Fibroblast of skin of scalp (primary cell): Measurements from ENCODE around the gene CALML3.
"Not testable (repeated sequence)": the region's sequence is repeated elsewhere in the genome, so short reads cannot be mapped to it uniquely, and the experiment has no call there.

Experiments
- DNase-seq: peaks from one replicate; pipeline ENCODE4 v3.0.0-alpha.2; 2013

CALML3 gene

DNA sequence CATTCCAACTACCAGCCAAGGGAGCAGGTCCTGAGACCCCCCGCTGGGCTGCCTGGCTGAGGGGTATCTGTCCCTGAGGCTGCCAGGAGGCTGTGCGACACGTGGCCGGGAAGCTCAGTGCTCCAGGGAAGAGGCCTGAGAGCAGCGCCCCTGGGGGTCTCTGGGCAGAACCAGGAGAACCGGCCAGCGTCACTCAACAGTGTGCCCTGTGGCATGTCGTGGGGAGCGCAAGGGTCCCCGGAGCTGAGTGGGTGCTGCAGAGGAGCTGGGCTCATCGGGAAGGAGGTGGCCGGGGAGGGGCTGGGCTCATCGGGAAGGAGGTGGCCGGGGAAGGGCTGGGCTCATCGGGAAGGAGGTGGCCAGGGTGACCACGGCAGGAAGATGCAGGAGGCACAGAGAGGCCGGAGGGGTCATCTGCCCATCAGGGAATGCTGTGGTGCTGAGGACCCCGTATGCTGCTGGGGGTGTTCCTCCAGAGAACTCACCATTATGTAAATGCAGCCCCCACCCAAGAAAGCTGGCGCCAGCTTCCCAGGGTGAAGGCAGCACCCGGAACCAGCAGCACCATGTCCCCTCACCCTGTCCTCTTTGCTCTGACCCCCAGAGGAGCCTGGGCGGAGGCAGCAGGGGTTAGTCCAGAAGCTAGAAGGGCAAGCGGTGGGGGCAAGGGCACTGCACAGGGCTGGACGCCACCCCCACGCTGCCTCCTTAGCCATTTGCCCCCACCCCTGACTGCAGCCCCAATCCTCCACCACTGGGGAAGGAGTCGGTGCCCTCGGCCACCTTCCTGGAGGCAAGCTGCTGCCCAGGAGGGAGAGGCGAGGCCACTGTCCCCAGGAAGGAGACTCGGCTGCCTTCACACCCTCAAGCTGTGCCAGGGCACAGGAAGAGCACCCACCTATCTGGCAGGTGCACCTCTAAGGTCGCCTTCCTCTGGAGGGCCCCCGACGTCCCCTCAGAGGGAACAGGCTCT is 33.3 kb downstream of the CALML3 start:
- no peak for DNase-seq

DNA sequence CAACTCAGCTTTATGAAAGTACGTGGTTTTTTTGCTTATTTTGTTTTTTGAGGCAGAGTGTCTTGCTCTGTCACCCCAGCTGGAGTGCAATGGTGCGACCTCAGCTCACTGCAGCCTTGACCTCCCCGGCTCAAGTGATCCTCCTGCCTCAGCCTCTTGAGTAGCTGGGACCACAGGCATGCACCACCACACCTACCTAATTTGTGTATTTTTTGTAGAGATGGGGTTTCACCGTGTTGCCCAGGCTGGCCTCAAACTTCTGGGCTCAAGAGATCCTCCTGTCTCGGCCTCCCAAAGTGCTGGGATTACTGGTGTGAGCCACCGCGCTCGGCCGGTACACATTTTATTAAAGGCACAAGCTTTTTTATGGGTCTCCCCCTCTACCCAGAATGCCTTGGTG is 34.3 kb downstream of the CALML3 start:
- not testable (repeated sequence) for DNase-seq

GRCh38 chr10:5559642-5560141 is 34.9 kb downstream of the CALML3 start:
- DNase-seq, result peak; percentile 87

DNA sequence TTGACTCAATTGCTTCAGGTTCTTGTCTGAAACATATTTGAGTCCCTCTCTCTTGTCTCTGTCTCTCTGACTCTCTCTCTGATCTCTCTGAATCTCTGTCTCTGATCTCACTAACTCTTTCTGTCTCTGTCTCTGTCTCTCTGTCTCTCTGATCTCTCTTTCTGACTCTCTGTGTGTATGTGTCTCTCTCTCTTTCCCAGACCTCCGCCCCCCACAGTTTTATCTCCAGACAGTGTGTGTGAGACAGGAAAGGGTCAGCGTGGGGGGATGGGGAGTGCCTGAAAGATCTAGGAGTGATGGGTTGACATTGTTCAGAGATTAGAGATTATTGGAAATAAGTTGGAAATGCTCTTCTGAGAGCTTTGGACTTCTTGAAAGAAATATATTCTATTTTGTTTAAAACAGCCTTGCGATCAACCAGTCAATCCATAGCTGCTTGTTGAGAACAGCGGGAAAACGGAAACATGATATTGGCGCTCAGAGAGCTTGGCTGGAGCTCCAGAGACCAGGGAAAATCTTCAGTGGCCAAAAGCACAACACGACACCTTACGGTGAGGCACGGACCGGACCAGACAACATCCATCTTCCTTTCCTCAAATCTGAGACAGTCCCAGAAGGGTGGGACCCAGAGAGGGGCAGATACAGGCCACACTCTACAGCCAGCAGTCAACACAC is 35.5 kb downstream of the CALML3 start:
- no peak for DNase-seq

GRCh38 chr10:5560817-5561703 is 36.3 kb downstream of the CALML3 start:
- DNase-seq, result no peak

DNA sequence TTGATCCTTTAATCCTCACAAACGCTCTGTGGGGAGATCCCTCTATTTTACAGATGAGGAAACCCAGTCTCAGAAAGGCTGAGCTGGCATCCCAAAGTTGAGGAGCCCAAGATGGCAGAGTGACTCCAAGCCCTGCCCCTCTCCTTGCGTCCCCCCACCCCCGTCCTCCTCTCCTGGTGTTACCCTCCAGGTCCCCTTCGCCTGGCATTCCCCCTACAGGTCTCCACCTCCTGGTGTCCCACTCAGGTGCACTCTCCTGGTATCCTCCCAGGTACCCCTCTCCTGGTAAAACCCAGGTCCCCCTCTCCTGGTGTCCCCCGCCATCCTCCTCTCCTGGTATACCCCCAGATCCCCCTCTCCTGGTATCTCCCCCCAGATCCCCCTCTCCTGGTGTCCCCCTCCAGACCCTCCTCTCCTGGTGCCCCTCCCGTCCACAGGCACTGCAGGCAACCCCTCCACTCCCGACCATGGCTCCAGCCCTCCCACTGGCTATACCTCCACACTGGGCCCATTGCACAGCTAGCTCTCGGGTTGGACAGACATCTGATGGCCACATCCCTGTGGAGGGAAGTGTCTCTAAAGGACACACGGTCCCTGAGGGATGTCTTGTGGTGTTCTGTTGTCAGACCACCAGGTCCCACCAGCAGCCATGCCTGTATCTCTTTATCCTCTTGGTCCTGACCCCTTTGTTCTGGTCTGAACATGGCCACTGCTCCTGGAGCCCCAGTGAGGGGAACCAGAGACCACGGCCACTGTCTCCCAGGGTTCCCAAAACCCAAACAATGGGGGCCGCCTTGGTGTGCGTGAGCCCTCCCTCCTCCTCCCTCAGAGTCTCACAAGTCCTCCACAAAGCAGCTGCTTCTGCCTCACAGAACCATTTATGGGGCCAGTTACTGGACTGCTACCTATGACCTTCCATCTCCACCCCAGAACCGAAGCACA is 37.2 kb downstream of the CALML3 start:
- no peak for DNase-seq

GRCh38 chr10:5563321-5563961 is 38.7 kb downstream of the CALML3 start:
- peak; percentile 37 for DNase-seq

DNA sequence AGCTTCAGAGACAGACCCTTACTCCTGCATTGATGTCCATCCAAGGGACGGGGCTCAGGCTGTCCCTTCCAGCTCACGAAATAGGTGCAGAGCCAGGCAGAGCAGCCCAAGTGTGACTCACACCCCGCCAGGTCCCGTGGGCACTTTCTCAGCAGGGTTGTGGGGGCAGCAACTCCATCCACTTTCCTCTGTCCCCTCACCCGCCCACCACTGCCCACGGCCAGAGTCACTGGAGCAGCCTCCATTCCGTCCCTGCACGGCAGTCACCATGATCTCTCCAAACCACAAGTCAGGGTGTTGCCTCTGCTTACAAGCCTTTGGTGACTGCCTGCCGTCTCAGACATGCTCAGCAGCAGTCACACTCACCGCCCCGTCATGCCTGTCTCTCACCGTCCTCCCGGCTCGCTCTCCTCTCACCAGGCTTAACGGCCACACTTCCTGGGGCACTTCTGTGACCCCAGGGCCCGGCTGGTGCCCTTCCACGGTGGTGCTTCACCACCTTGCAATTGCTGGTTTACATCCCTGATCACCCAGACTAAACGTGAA is 39.3 kb downstream of the CALML3 start:
- peak; percentile 73 for DNase-seq

- no peak for DNase-seq
Observed at GRCh38 chr10:5564537-5565204, 39.9 kb downstream of the CALML3 start.

- DNase-seq, result no peak
Observed at GRCh38 chr10:5565205-5565545, 40.4 kb downstream of the CALML3 start.

DNA sequence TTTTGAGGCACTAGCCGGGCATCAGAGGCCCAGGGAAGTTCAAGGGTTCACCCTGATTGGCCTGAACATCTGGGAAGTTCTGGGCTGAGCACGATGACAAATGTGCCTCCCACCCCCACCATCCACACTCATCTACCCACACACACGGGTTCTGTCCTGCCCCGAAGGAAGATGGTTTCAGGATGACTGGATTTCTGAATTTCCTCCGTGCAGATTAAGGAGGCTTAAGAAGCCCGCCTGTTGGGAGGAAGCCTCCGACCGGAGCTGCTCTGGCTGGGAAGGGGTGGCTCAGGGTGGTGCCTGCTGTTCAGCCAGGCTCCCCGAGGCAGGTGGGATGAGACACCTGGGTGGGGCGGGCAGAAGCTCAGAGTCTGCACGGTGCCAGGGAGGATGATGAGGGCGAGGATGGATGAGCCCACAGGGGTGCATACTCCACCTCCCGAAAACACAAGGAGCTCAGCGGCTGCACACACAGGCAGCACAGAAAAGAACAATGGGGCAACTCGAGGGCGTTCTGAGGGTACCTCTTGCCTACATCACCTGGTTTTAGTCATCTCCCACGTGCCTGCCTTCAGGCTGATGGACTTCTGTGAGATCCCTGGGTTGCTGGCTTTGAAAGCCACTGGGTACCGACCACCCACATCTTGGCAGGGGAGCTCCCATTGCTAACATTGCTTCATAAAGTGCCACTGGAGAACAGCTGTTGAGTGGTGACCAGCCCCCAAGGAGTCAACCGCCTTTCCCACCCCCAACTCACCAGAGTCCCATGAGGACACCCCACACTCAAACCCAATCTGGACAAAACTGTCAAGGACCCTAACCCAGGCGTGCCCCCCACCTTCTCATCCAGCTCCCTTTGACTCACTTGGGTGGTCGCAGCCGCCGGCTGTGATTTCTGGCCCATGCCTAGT is 41.2 kb downstream of the CALML3 start:
- peak; percentile 82 for DNase-seq

GRCh38 chr10:5566614-5567013 is 41.9 kb downstream of the CALML3 start:
- DNase-seq, result no peak

- no peak for DNase-seq
Observed at GRCh38 chr10:5567477-5567876, 42.7 kb downstream of the CALML3 start.

DNA sequence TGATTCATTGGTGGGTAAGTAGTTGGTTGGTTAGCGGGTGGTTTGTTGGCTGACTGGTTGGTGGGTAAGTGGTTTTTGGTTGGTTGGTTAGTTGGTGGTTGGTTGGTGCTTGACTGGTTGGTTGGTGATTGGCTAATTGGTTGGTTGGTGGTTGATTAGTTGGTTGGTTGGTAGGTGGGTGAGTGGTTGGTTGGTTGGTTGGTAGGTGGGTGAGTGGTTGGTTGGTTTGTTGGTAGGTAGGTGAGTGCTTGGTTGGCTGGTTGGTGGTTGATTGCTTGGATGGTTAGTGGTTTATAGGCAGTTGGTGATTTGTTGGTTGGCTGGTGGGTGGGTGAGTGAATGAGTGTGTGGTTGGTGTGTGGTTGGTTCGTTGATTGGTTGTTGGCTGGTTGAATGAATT is 44.2 kb downstream of the CALML3 start:
- DNase-seq, result no peak

DNA sequence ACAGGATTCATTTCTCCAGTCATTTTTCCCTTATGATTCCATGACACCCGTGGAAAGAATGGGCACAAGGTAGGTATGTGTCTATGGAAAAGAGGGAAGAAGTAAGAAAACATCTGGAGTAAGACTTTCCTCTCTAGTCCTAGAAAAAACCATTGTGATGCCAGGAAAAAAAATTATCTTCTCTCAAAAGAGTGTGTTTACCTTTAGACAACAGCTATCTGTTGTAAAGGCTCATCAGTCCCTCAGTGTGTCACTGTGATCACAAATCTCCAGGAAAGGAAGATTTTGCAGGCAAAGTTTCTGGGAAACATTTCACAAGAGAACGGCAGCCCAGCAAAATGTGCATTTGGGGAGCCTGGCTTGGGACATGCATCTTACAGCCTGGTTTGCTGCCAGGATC is 44.8 kb downstream of the CALML3 start:
- DNase-seq, result no peak

DNA sequence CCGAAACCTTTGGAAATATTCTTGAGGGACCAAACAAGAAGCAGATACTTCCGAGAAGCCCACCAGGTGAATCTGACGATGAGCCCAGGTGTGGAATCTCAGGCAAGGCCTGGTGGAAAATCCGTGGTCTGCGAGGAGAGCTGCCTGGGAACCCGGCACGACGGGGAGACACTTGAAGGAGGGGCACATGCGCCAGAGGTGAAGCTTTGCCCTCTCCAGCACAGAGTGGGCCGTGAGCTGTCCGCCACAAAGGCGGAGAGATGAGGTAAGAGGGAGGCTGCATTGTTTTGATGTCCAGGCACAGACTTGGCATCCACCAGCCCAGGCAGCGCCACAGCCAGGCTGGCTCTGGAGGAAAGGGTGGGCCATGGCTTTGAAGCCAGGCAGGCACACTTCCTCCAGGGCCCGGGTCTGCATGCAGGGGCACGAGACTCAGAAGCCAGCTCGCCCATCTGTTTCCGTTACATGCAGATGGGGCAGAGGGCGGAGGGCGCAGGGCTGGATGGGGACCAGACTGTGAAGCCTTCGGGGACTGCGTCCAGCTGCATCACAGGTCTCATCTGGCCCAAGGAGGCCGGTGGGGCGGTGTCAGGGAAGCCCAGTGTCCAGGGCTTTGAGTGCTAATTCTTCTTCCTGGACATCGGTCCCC is 45.4 kb downstream of the CALML3 start:
- DNase-seq, result no peak

DNA sequence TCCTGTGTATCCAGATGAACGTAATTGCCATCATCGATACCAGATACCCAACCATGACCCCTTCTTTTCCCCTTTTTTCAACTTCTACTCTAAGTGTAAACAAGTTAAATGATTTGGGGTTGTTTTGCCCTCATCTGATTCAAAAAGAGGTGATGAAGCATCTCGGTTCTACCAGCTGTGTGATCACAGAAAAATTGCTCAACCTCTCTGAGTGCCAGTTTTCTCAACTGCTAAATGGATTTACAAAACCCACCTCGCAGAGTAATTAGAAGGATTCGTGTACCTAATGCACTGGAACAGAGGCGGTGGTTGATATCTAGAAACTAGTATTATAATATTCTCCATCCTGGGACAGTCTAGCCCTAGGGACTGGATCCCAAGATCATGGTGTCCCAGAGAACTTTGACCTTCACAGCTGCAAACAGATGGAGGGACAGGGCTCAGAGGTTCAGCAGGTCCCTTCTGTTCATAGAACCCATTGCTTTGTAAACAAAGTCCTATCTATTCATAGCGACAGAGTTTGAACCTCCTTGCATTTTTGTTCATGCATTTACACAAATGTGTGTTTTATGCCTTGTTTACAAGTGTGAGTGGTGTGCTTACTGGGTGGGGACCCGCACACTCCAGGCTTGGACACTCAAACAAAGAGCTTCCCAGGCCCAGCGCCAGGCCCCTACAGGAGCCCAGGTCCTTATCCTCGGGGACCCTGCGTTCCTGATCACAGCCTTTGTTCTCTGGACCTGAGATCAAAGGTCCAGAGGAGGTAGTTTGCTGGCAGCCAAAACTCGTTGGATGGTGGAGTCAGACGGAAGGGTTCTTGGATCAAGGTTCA is 46.4 kb downstream of the CALML3 start:
- no peak for DNase-seq

GRCh38 chr10:5571826-5572225 is 47.1 kb downstream of the CALML3 start:
- no peak for DNase-seq
